ENCODE data around the gene XCR1. TPM values are rescaled to one million over a fixed set of nuclear protein-coding genes. Genes with fewer than 3 reads are reported as not detected.

The XCR1 gene
- total and polyA plus RNA-seq, 2 donors from 2014 or later = 1.4 TPM; not detected in 1

GRCh38 chr3:45976191-45977091 lies 50.8 kb downstream of the XCR1 start:
- TF ChIP-seq CTCF (IDR thresholded peaks at IDR 0.05; ENCODE audit: borderline replicate concordance, extremely low read depth, insufficient read depth) = no peak
- no peak overlapping the region for H3K27ac ChIP-seq (ENCODE audit: low read depth in 2 of 2, low read length in 2 of 2)
- H3K4me1 ChIP-seq (ENCODE audit: control insufficient read depth in 2 of 3, insufficient read depth in 2 of 3, low read depth in 1 of 3, low read length in 3 of 3) = no peaks in the 10 kb centered on the region
- H3K9ac ChIP-seq (ENCODE audit: low read length in 3 of 3) = no peak overlapping the region
- intact Hi-C loops (cut with DNase I) = no loop called here
- H3K9me3 ChIP-seq (ENCODE audit: control insufficient read depth in 2 of 3, insufficient read depth in 1 of 3, low read length in 3 of 3) = no peaks in the 10 kb centered on the region
- H3K27me3 ChIP-seq (ENCODE audit: control insufficient read depth, insufficient read depth, low read length) = no peaks in the 10 kb centered on the region
- no peak overlapping the region for H3K4me3 ChIP-seq (ENCODE audit: low read length in 3 of 3)
- peaks cover 0 to 35% (median 28%) of the 10 kb centered on the region in 3 donors for H3K36me3 ChIP-seq (ENCODE audit: control insufficient read depth in 2 of 3, insufficient read depth in 3 of 3, low read length in 3 of 3)
- DNase-seq (no peak), FAIRE-seq (no peak)

GRCh38 chr3:45975686-45976085 lies 51.6 kb downstream of the XCR1 start:
- TF ChIP-seq CTCF (IDR thresholded peaks at IDR 0.05; ENCODE audit: borderline replicate concordance, extremely low read depth, insufficient read depth) = no peak
- Histone ChIP-seq H3K9me3 (ENCODE audit: control insufficient read depth in 2 of 3, insufficient read depth in 1 of 3, low read length in 3 of 3) (no peaks in the 10 kb centered on the region), H3K27ac (ENCODE audit: low read depth in 2 of 2, low read length in 2 of 2) (no peak overlapping the region), H3K9ac (ENCODE audit: low read length in 3 of 3) (no peak overlapping the region), H3K4me3 (ENCODE audit: low read length in 3 of 3) (no peak overlapping the region), H3K4me1 (ENCODE audit: control insufficient read depth in 2 of 3, insufficient read depth in 2 of 3, low read depth in 1 of 3, low read length in 3 of 3) (no peaks in the 10 kb centered on the region), H3K27me3 (ENCODE audit: control insufficient read depth, insufficient read depth, low read length) (no peaks in the 10 kb centered on the region), H3K36me3 (ENCODE audit: control insufficient read depth in 2 of 3, insufficient read depth in 3 of 3, low read length in 3 of 3) (peaks cover 0 to 28% (median 23%) of the 10 kb centered on the region in 3 donors)
- FAIRE-seq = no peak
- intact Hi-C loops (cut with DNase I) = no loop called here
- DNase-seq = no peak

- Histone ChIP-seq H3K4me1 (ENCODE audit: control insufficient read depth in 2 of 3, insufficient read depth in 2 of 3, low read depth in 1 of 3, low read length in 3 of 3) (no peaks in the 10 kb centered on the region), H3K36me3 (ENCODE audit: control insufficient read depth in 2 of 3, insufficient read depth in 3 of 3, low read length in 3 of 3) (peaks cover 0 to 34% (median 22%) of the 10 kb centered on the region in 3 donors), H3K9me3 (ENCODE audit: control insufficient read depth in 2 of 3, insufficient read depth in 1 of 3, low read length in 3 of 3) (no peaks in the 10 kb centered on the region), H3K27ac (ENCODE audit: low read depth in 2 of 2, low read length in 2 of 2) (no peak overlapping the region), H3K9ac (ENCODE audit: low read length in 3 of 3) (no peak overlapping the region), H3K4me3 (ENCODE audit: low read length in 3 of 3) (no peak overlapping the region), H3K27me3 (ENCODE audit: control insufficient read depth, insufficient read depth, low read length) (no peaks in the 10 kb centered on the region)
- FAIRE-seq = no peak
- intact Hi-C loops (cut with DNase I) = no loop called here
- no peak for DNase-seq
- TF ChIP-seq CTCF (IDR thresholded peaks at IDR 0.05; ENCODE audit: borderline replicate concordance, extremely low read depth, insufficient read depth) = no peak
Observed at GRCh38 chr3:45974686-45975085, 52.6 kb downstream of the XCR1 start.
